H1 (cell line): ENCODE data around the gene SLC5A10. TPM values are rescaled to one million over a fixed set of nuclear protein-coding genes. Genes with fewer than 3 reads are reported as not detected.

Experiments
- KDM1A ChIP-seq: fragments of 200-600, 300-600 bp; sonication (generic); IDR thresholded peaks from 2 replicates; pipeline ENCODE4 v1.7.1; 2016; ENCODE audit warnings: mild to moderate bottlenecking, low read length, borderline replicate concordance
- RNF2 ChIP-seq: fragments of 200-900, 300-1000 bp; sonication (generic); IDR thresholded peaks from 2 replicates; pipeline ENCODE4 v1.7.1; 2016; ENCODE audit warnings: borderline replicate concordance, low read depth, mild to moderate bottlenecking, antibody characterized with exemption, low read length; ENCODE audit not compliant: poor library complexity, severe bottlenecking; ENCODE audit errors: missing control alignments
- ZNF274 ChIP-seq: IDR thresholded peaks from 2 replicates; pipeline ENCODE4 v1.7.0; 2012; ENCODE audit warnings: low read length, borderline replicate concordance; ENCODE audit errors: extremely low read depth
- polyA plus RNA-seq, 7 experiments: library from polyadenylated mRNA; depleted of rRNA in 3 of 7; stranded (reverse) in 5 of 7; unstranded in 2 of 7; fragments of >200 nt in 5 of 7; fragments of 200-250 nt in 2 of 7; gene quantifications; 1 replicate in 5 of 7; 2 replicates in 1 of 7; 4 replicates in 1 of 7; pipeline versions ENCODE4 v1.2.1 to v1.2.3, GENCODE V29; 2011 to 2013; ENCODE audit warnings: missing spikeins in 2 of 7, mixed read lengths in 2 of 7
- total RNA-seq: library from RNA; stranded (reverse); fragmentation: NEBNext Ultra II Directional; extraction: Animal tissue kit (Norgen Biotek cat#: 25700); gene quantifications from 2 replicates; pipeline ENCODE4 v1.2.1, GENCODE V29; 2021

The SLC5A10 gene
- total and polyA plus RNA-seq, 2 of the 8 experiments (the other 6 are each of a cell fraction or from before 2014, with no cell fraction given) = 0.05 to 0.11 TPM

GRCh38 chr17:18959071-18959844 is 7.3 kb downstream of the SLC5A10 start (continued):
- TF ChIP-seq RNF2 = no peak
- no peak for TF ChIP-seq ZNF274
- no peak for TF ChIP-seq KDM1A
